Measurements from ENCODE around the gene TNS4.
A peak's percentile ranks its signal among the peaks of the same experiment; 100 is the strongest.

TNS4 gene

GRCh38 chr17:40516581-40517285, 15.3 kb upstream of the TNS4 start:
- peak; percentile 32 for DNase-seq (ENCODE audit: low read depth)

DNA sequence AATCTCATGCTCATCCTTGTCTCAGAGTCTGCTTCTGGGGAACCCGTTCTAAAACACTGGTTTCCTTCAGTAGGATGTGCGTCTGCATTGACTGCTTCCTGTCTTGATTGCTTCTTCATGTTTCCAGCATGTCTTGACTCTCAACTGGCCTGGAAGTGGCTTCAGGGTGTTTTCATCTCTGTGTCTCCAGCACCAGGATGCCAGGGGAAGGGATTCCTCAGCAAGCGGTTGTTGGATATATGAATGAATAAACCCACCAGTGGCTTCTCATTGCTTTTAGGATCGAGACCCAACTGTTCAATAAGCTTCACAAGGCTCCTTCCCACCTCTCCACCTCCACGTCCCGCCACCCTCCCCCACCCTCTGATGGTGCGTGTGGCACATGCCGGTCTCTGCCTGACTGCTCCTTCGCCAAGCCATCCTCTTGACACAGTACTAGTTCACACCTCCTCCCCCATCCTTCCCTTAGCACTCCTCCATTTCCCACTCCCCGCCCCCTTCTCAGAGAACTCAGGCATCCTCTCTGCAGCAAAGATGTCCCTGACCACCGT, 14.1 kb upstream of the TNS4 start:
- no peak for DNase-seq (ENCODE audit: low read depth)

DNA sequence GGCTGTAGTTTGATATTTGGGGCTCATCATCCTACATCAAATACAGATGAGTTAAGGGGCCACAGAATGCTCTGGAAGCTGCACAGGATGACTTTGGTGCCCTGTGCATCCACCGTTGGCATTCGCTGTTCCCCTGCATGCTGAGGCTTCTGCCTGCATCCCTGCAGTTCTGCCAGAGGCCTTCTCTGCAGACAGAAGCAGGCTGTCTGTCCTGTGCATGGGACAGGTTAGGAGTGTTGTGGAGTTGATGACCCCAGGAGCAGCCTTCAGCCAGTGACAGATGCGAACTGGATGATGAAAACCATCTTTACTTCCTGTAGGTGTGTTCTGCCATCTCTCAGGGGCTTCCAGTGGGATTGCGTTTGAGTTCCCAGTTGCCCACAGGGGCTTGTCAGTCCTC, 13.6 kb upstream of the TNS4 start:
- DNase-seq (ENCODE audit: low read depth), result no peak

GRCh38 chr17:40514013-40514875, 12.8 kb upstream of the TNS4 start:
- DNase-seq (ENCODE audit: low read depth), result no peak

DNA sequence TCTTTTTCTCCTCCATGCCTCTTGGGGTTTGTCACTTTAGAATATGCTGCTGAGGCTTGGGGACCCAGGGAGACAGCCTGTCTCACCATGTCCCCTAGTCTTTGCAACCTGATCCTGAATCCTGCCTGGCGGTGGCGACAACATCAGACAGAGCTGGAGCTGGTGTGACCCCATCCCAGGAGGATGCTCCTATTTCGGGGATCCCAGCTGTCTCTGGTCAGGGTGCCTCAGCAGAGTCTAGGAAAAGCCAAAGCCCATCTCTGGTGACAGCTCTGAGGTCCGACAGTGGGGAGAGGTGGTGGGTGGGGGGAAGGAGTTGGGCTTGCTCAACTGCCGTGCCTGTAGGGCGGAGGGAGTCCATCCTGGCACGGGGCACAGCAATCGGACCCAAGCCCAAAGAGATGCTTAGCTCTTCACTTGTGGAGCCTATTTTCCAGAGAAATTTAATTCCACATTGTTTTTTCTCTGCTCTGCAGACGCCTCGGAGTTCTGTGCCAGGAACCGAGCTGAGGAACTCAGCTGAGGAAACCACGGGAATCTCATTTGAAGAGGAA, 10.3 kb upstream of the TNS4 start:
- DNase-seq (ENCODE audit: low read depth), result no peak

- DNase-seq (ENCODE audit: low read depth), result no peak
These were observed 9.7 kb upstream of the TNS4 start for GRCh38 chr17:40511136-40511535.

DNA sequence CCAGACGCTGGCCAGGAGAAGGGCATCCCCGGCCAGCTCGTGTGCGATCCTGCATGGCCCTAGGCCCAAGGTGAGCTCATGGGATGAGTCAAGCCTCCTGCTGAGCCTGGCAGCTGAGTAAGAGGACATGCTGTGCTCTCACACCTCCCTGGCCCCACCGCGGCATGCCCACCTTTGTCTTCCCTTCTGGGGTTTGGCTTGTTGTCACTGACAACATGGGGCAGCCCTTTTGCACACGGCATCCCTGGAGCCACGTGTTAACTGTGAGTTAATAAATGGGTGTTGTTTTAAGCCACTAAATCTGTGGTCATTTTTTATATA, 8.9 kb upstream of the TNS4 start:
- DNase-seq (ENCODE audit: low read depth), result no peak

DNA sequence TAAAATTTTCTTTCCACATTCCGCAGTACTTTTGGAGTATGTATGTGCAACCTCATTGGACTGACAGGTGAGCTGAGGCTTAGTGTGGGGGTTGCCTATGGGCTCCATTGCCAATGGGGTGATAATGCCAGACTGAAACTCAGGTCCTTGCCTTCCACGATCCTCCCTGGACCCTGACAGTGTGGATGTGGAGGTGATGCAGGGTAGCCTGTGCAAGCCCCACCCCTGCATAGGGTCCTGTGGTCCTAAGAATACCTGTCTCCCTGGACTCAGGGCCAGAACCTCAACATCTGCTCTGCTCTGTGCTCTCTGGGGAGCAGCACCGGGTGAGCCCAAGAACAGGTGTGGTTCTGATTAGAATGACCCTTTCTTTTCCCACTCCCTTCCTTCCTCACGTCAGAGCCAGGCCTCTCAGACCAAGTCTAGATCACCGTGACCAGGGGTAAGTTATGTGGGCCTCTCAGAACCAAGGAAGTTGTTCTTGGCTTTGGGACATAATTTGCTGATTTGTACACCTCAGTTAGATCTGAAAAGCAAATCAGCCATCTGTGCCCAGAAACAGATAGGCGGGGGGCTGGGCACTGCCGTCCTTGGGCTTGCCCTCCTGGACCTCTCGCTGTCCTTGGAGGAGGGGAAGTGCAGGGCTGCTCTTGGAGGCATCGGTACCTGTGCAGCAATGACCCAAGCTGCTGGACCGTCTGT, 8.4 kb upstream of the TNS4 start:
- no peak for DNase-seq (ENCODE audit: low read depth)

GRCh38 chr17:40506786-40507185, 5.4 kb upstream of the TNS4 start:
- DNase-seq (ENCODE audit: low read depth), result no peak

- no peak for DNase-seq (ENCODE audit: low read depth)
These were observed 1.7 kb upstream of the TNS4 start for GRCh38 chr17:40503154-40503553.

DNA sequence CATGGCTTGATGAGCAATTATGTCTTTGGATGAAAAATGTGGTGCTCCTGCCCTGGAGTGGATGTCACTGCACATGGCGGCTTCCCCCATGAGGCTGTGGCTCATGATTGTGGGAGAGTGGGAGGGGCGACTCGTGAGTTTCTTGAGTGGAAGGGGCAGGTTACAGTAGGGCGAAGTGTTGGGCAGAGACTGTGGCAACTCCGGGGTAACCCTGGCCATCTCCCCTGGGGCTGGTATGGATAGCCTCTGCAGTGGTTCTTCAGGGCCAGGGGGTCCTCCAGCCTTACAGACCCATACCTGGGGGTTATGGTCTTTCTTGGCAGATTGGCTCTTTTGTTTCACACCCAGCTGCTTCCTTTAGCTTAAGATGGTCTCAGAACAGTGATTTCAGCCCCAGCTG, 1.3 kb upstream of the TNS4 start:
- no peak for DNase-seq (ENCODE audit: low read depth)

- DNase-seq (ENCODE audit: low read depth), result no peak
These were observed 714 bp downstream of the TNS4 start for GRCh38 chr17:40500709-40501108.

DNA sequence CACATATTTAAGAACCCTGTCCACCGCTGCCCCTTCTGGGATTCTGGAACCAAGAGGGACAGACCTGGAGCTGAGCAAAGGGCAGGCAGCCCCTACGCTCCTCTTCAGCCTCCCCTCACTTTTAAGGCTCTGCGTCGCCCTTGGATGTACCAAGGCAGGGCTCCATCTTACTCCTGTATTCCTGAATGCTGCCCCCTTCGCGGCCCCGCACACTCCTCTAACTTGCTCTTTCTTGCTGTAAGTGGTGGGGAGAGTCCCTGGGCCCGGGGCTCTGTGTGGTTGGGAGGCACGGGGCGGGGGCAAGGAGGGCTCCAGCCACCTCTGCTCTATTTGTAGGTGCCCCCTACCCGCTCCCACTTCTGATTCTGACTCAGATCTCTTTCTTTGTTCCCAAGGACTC, 1.2 kb downstream of the TNS4 start:
- no peak for DNase-seq (ENCODE audit: low read depth)

- DNase-seq (ENCODE audit: low read depth), result no peak
These were observed 1.8 kb downstream of the TNS4 start for GRCh38 chr17:40499551-40500189.

DNA sequence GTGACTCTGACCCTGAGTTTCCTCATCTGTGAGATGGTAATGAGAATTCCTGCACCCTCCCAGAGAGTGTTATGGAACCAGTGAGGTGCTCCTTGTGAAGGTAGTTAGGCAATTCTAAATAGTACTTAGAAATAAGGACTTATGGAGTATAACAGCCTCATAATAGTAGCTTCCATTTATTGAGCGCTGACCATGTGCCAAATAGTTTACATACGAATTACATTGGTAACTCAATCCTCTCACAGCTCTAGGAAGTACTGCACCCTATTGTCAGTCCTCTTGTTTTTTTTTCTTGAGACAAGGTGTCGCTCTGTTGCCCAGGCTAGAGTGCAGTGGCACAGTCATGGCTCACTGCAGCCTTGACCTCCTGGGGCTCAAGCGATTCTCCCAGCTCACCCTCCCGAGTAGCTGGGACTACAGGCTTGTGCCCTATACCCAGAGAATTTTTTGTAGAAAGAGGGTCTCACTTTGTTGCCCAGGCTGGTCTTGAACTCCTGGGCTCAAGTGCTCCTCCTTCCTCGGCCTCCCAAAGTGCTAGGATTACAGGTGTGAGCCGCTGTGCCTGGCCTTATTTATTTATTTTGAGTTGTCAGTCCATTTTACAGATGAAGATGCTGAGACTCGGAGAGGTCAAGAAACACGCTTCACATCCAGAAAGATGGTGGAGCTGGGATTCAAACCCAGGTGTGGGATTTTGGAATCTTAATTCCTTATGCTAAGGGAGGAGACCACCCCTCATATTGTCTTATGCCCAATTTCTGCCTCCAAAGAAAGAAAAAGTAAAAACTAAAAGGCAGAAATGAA, 2.9 kb downstream of the TNS4 start:
- DNase-seq (ENCODE audit: low read depth), result no peak

DNA sequence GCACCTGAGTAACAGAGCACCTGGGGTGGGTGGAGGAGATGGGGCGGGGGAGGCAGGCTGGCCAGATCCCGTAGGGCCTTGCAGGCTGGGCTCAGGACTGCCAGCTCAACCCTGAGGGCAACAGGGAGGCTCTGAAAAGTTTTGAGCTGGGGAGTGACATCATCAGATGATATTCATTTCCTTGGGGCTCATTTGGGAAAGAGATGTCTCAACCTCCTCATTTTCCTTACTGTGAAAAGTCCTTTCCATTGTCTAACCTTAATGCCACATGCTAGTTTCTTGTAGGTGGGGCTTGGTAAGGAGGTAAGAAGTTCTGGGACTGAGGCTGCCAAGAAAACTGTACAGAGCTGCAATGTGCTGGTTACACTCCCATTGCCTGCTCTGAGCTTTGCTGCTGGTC, 3.7 kb downstream of the TNS4 start:
- DNase-seq (ENCODE audit: low read depth), result no peak

DNA sequence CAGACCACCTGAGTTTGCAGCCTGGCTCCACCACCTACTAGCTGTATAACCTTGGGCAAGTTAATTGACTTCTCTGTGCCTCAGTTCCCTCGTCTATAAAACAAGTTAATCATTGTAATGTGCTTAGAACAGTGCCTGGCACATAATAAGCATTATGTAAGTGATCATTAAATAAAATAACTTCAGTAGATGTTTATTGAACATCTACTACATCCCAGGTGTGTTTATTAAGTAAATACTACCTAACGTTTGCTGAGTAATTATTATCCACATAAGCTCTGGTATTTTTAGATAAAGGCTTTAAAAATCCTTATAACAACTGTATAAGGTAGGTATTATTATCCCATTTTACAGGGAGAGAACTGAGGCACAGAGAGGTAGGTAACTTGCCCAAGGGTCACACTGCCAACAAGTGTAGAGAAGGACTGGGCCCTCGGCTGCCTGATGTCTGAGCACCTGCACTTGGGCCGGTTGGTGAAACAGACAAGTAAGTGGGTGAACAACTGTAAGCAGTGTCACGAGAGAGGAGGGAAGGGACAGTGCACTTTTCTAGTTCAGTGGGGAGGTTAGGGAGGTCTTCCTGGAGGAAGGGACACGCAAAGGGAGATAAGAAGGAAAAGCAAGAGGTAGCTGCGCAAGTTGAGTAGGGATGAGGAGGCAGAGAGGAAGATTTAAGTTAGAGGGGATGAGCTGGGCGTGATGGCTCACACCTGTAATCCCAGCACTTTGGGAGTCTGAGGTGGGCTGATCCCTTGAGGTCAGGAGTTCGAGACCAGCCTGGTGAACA, 4.6 kb downstream of the TNS4 start:
- no peak for DNase-seq (ENCODE audit: low read depth)

GRCh38 chr17:40496170-40496569, 5.3 kb downstream of the TNS4 start:
- DNase-seq (ENCODE audit: low read depth), result no peak

DNA sequence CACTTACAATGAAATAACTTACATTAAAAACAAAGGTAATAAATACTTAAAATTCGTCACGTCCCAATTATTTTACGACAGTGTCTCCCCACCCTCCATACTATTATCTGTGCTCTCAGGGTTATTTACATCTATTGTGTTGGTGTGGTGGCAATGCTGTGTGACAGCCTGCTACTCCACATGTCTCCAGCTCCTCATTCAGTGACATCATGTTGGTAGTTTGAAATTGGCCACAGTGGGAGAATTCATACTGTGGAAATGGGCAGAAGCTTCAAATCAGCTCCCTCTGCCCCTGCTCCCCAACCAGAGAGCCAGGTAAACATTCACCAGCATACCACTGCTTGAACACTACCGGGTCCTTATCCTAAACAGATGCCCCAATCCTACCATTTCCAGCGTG, 6.3 kb downstream of the TNS4 start:
- no peak for DNase-seq (ENCODE audit: low read depth)

- no peak for DNase-seq (ENCODE audit: low read depth)
These were observed 7.7 kb downstream of the TNS4 start for GRCh38 chr17:40493697-40494096.

All from activated T-cell treated with anti-CD3 and anti-CD28 coated beads for 48 hours (primary cell).